K562 (cell line): Measurements from ENCODE around the gene CTNS. TPM values are rescaled to one million over a fixed set of nuclear protein-coding genes. Genes with fewer than 3 reads are reported as not detected.

Source experiments
- ATAC-seq: fragments of 200-7000 bp; cut with Tn5 transposase; 3 replicates; pipeline ENCODE4 v1.9.1; 2020; ENCODE audit warnings: moderate library complexity
- BruUV-seq: library from RNA; stranded (reverse); fragments of 400-500 nt; replicated peaks from 2 replicates; lab custom pipeline; 2021; lab: Mats Ljungman, UMichigan
- CTCF ChIA-PET: fragments of 300-600 bp; formaldehyde crosslinking; extraction: SDS; loops from one replicate; lab custom pipeline; 2021; ENCODE audit warnings: low intra/inter-chr PET ratio; lab: Yijun Ruan, JAX
- POLR2A ChIA-PET: fragments of 300-600, 350-650 bp; sonication (Branson Sonifier 250); formaldehyde crosslinking; extraction: SDS; loops from one replicate; lab custom pipeline; 2021; ENCODE audit warnings: antibody characterized with exemption, inconsistent platforms; lab: Yijun Ruan, JAX
- DNase-seq, 4 experiments: peaks; one replicate each; pipeline versions ENCODE4 v3.0.0 to v3.0.0-alpha.2; 2011 to 2018; ENCODE audit warnings: low spot score in 3 of 4, mixed read lengths in 3 of 4; ENCODE audit errors: extremely low read depth in 1 of 4
- FAIRE-seq: peaks from 2 replicates; lab custom pipeline; 2011; peaks lifted over from hg19 to GRCh38; lab: Jason Lieb, UNC
- H2AFZ ChIP-seq: 2 replicates; pipeline ENCODE4 v1.6.0; 2011; ENCODE audit warnings: low read depth, low read length, control low read depth, inconsistent platforms
- H3K27ac ChIP-seq: fragments of 200-600 bp; 3 replicates; pipeline ENCODE4 v1.8.0; 2011; ENCODE audit warnings: low read depth, mild to moderate bottlenecking, control low read depth, inconsistent platforms, low read length, moderate library complexity, mixed read lengths; ENCODE audit errors: extremely low read depth
- H3K27me3 ChIP-seq, 2 experiments: fragments of 300-600 bp in 1 of 2; 2 replicates in 1 of 2; 3 replicates in 1 of 2; pipeline versions ENCODE4 v1.6.0 to v1.8.0; 2011; ENCODE audit warnings: inconsistent platforms in 2 of 2, low read length in 2 of 2, mild to moderate bottlenecking in 1 of 2, mixed read lengths in 1 of 2, moderate library complexity in 1 of 2; ENCODE audit not compliant: control insufficient read depth in 2 of 2, insufficient read depth in 2 of 2
- H3K36me3 ChIP-seq: fragments of 300-600 bp; 3 replicates; pipeline ENCODE4 v1.8.0; 2011; ENCODE audit warnings: mild to moderate bottlenecking, low read length, inconsistent platforms; ENCODE audit not compliant: control insufficient read depth, insufficient read depth
- H3K4me1 ChIP-seq, 2 experiments: fragments of 200-600 bp in 1 of 2; replicated peaks in 1 of 2; 2 replicates in 1 of 2; 3 replicates in 1 of 2; pipeline versions ENCODE4 v1.5.1 to v1.8.0; 2011; ENCODE audit warnings: inconsistent platforms in 2 of 2, low read length in 2 of 2, mild to moderate bottlenecking in 1 of 2, mixed read lengths in 1 of 2, moderate library complexity in 1 of 2; ENCODE audit not compliant: control insufficient read depth in 2 of 2, insufficient read depth in 2 of 2
- H3K4me2 ChIP-seq: 2 replicates; pipeline ENCODE4 v1.6.1; 2011; ENCODE audit warnings: low read length, control low read depth, inconsistent platforms, mixed read lengths; ENCODE audit not compliant: insufficient read depth
- H3K4me3 ChIP-seq: fragments of 200-600 bp; sonication (generic), shearing (Covaris generic); 2 replicates; pipeline ENCODE4 v1.5.1; 2016; ENCODE audit warnings: control low read depth, inconsistent platforms
- H3K79me2 ChIP-seq: fragments of 200-600 bp; 3 replicates; pipeline ENCODE4 v1.8.0; 2011; ENCODE audit warnings: low read length, inconsistent platforms; ENCODE audit not compliant: control insufficient read depth, insufficient read depth
- H3K9ac ChIP-seq, 2 experiments: 2 replicates each; pipeline versions ENCODE4 v1.6.0 to v1.6.1; 2011; ENCODE audit warnings: low read depth in 2 of 2, low read length in 2 of 2, control low read depth in 1 of 2, inconsistent platforms in 1 of 2, mild to moderate bottlenecking in 1 of 2, mixed read lengths in 1 of 2; ENCODE audit not compliant: insufficient read depth in 1 of 2
- H3K9me1 ChIP-seq: one replicate; pipeline ENCODE4 v1.6.0; 2011; ENCODE audit warnings: inconsistent platforms, mild to moderate bottlenecking, low read length, moderate library complexity; ENCODE audit not compliant: control insufficient read depth, insufficient read depth
- H3K9me3 ChIP-seq: replicated peaks from 2 replicates; pipeline ENCODE4 v1.5.1; 2011; ENCODE audit warnings: low read depth, low read length, inconsistent platforms; ENCODE audit not compliant: control insufficient read depth, insufficient read depth
- H4K20me1 ChIP-seq: replicated peaks from 2 replicates; pipeline ENCODE4 v1.6.1; 2011; ENCODE audit warnings: low read length, inconsistent platforms, mixed read lengths; ENCODE audit not compliant: control insufficient read depth, insufficient read depth
- CBX2 ChIP-seq: fragments of 200-600 bp; sonication (generic); IDR thresholded peaks from one replicate; pipeline ENCODE4 v1.6.1; 2012; ENCODE audit warnings: mild to moderate bottlenecking, low read length, inconsistent platforms; ENCODE audit not compliant: insufficient read depth, poor library complexity, severe bottlenecking
- ESRRA ChIP-seq: fragments of 450-650 bp; IDR thresholded peaks from 2 replicates; pipeline ENCODE4 v1.6.1; 2014; ENCODE audit warnings: low read depth, mild to moderate bottlenecking, moderate library complexity, borderline replicate concordance
- FOXJ3 ChIP-seq: sonication (generic); formaldehyde crosslinking; IDR thresholded peaks from 2 replicates; pipeline ENCODE4 v1.4.0; 2020; ENCODE audit warnings: mild to moderate bottlenecking, missing genetic modification reagents
- HDAC6 ChIP-seq: IDR thresholded peaks from 2 replicates; pipeline ENCODE4 v1.6.1; 2012; ENCODE audit warnings: low read depth, mild to moderate bottlenecking, control low read depth, inconsistent platforms, low read length, moderate library complexity
- MXI1 ChIP-seq: IDR thresholded peaks from 2 replicates; pipeline ENCODE4 v1.6.1; 2011; ENCODE audit warnings: low read depth, mild to moderate bottlenecking, improper control_type of control experiment, low read length
- PCBP2 ChIP-seq: fragments of 200-400 bp; formaldehyde crosslinking; IDR thresholded peaks from 2 replicates; pipeline ENCODE4 v1.6.1; 2018; ENCODE audit warnings: low read length, low read depth, mild to moderate bottlenecking, moderate library complexity; ENCODE audit not compliant: poor library complexity, severe bottlenecking
- POLR2B ChIP-seq: fragments of 450-650 bp; IDR thresholded peaks from 2 replicates; pipeline ENCODE4 v1.6.1; 2018; ENCODE audit warnings: low read depth; ENCODE audit not compliant: partially characterized antibody
- SREBF1 ChIP-seq: fragments of 150-350 bp; IDR thresholded peaks from 2 replicates; pipeline ENCODE4 v1.6.1; 2014; ENCODE audit warnings: antibody characterized with exemption, low read depth, low read length, borderline replicate concordance
- TCFL5 ChIP-seq: fragments of 250-450 bp; sonication (Bioruptor Pico); conservative IDR thresholded peaks from 2 replicates; pipeline ENCODE4 v1.6.1; 2021; ENCODE audit warnings: mild to moderate bottlenecking, moderate library complexity, matching md5 sums
- XRCC4 ChIP-seq: IDR thresholded peaks from one replicate; pipeline ENCODE4 v1.6.1; 2011; ENCODE audit not compliant: insufficient read depth, insufficient read length; ENCODE audit errors: extremely low read depth
- ZFP36 ChIP-seq: fragments of 150-350 bp; IDR thresholded peaks from 2 replicates; pipeline ENCODE4 v1.6.1; 2018; ENCODE audit warnings: low read length, low read depth; ENCODE audit not compliant: partially characterized antibody
- ZNF23 ChIP-seq: fragments of 250-450 bp; sonication (Bioruptor Pico); IDR thresholded peaks from 2 replicates; pipeline ENCODE4 v1.4.0; 2020; ENCODE audit warnings: mild to moderate bottlenecking
- ZNF3 ChIP-seq: fragments of 250-450 bp; sonication (Bioruptor Pico); IDR thresholded peaks from 2 replicates; pipeline ENCODE4 v1.5.0; 2021; ENCODE audit warnings: mild to moderate bottlenecking, moderate library complexity
- ZNF668 ChIP-seq: fragments of 250-450 bp; sonication (Bioruptor Pico); IDR thresholded peaks from 2 replicates; pipeline ENCODE4 v1.8.0; 2022; ENCODE audit warnings: mild to moderate bottlenecking, inconsistent platforms
- WGBS: fragments of 100-300 bp; shearing (Covaris generic); methylation state at CpG from one replicate; pipeline ENCODE4 v1.1.6; 2016; ENCODE audit warnings: low coverage, mixed read lengths; ENCODE audit not compliant: insufficient coverage; ENCODE audit errors: missing lambda C conversion rate; 5-methylcytosine and 5-hydroxymethylcytosine counted together
- in situ Hi-C: fragments of 300-500 bp; cut with MboI; formaldehyde crosslinking; loops from 4 replicates; pipeline ENCODE4 v1.15.0; 2018; ENCODE audit warnings: inconsistent platforms, mixed read lengths
- intact Hi-C: fragments of 100-400 bp; cut with micrococcal nuclease; formaldehyde crosslinking; loops from 2 replicates; pipeline ENCODE4 v1.14.2; 2022
- polyA plus RNA-seq, 8 experiments: library from polyadenylated mRNA; depleted of rRNA in 4 of 8; stranded (reverse) in 5 of 8; unstranded in 3 of 8; fragments of >200 nt; fragmentation: Nextera tagmentation in 2 of 8; fragmentation: Illumina TruSeq in 1 of 8; extraction: Ambion mirVana in 2 of 8; extraction: Trizol in 1 of 8; gene quantifications; 2 replicates each; pipeline versions ENCODE4 v1.2.1 to v1.2.3, GENCODE V29; 2011 to 2014; ENCODE audit warnings: inconsistent platforms in 1 of 8, missing spikeins in 1 of 8
- total RNA-seq, 7 experiments: library from RNA; depleted of rRNA in 6 of 7; stranded (reverse); fragments of >200 nt in 6 of 7; fragmentation: Illumina TruSeq in 2 of 7; extraction: Trizol in 2 of 7; gene quantifications; 2 replicates each; pipeline versions ENCODE4 v1.2.1 to v1.2.3, GENCODE V29; 2011 to 2021; ENCODE audit warnings: low replicate concordance in 1 of 7
- TF ChIP-seq, protein P1 (sequence below): fragments of 450-650 bp; IDR thresholded peaks from 2 replicates; pipeline ENCODE4 v1.6.1; 2017; ENCODE audit warnings: antibody characterized with exemption
- TF ChIP-seq, protein P2 (sequence below): sonication (generic); formaldehyde crosslinking; IDR thresholded peaks from 2 replicates; pipeline ENCODE4 v1.8.1; 2023; ENCODE audit warnings: mild to moderate bottlenecking, missing genetic modification reagents
- TF ChIP-seq, protein P3 (sequence below), 3 experiments: IDR thresholded peaks in 2 of 3; conservative IDR thresholded peaks in 1 of 3; 2 replicates each; pipeline ENCODE4 v1.5.1; 2011 to 2012; ENCODE audit warnings: low read length in 3 of 3, mild to moderate bottlenecking in 3 of 3, control low read depth in 2 of 3, improper control_type of control experiment in 1 of 3, inconsistent platforms in 1 of 3, low read depth in 1 of 3, mixed read lengths in 1 of 3, moderate library complexity in 1 of 3; ENCODE audit not compliant: insufficient read depth in 2 of 3

Gene CTNS
- total and polyA plus RNA-seq, 9 of the 15 experiments (the other 6 are each of a cell fraction or from before 2014, with no cell fraction given), result 0.66 to 8.4 (median 4.9) TPM

DNA sequence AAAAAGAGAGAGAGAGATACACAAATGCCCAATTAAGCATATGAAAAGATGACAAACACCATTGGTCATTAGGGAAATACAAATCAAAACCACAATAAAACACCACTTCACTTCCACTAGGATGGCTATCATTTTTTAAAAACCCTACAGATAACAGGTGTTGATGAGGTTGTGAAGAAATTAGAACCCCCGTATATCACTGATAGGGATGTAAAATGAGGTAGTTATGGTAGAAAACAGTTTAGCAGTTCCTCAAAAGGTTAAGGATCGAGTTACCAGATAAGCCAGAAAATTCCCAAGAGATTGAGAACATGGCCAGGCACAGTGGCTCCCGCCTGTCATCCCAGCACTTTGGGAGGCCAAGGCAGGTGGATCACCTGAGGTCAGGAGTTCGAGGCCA is 56.6 kb downstream of the CTNS start:
- FAIRE-seq, result no peak
- BruUV-seq, result no TSS peak
- Histone ChIP-seq H2AFZ (no peak overlapping the region), H3K4me1 (peaks cover 0 to 41% of the 10 kb centered on the region in 2 experiments; a peak in 2 of 5 replicates), H3K36me3 (no peaks in the 10 kb centered on the region), H3K9me3 (no peaks in the 10 kb centered on the region; the same call in 1 of the 2 replicates), H3K79me2 (no peaks in the 10 kb centered on the region), H3K27ac (no peak overlapping the region), H4K20me1 (no peaks in the 10 kb centered on the region), H3K27me3 (no peaks in the 10 kb centered on the region), H3K4me2 (no peak overlapping the region), H3K9ac (no peak overlapping the region), H3K4me3 (no peak overlapping the region), H3K9me1 (no peaks in the 10 kb centered on the region)
- intact Hi-C loops (loop anchor here (10.0 kb wide), 1 partner anchor 88 kb away; the partner anchor contains the start of gene TRPV1), in situ Hi-C loops (no loop called here)
- CTCF ChIA-PET, result interaction anchor here (1.1 kb wide), 1 partner anchor 845 kb away, joined by 3 read pairs; no protein-coding TSS in a partner anchor
- TF ChIP-seq ESRRA (no peak), SREBF1 (no peak), XRCC4 (no peak), ZNF23 (no peak), FOXJ3 (no peak), TCFL5 (CRISPR knock-in tag) (no peak), MXI1 (no peak), PCBP2 (no peak), HDAC6 (no peak), CBX2 (no peak), ZNF668 (no peak), ZNF3 (CRISPR knock-in tag) (no peak), POLR2B (no peak), ZFP36 (no peak)
- TF ChIP-seq, protein P1, sequence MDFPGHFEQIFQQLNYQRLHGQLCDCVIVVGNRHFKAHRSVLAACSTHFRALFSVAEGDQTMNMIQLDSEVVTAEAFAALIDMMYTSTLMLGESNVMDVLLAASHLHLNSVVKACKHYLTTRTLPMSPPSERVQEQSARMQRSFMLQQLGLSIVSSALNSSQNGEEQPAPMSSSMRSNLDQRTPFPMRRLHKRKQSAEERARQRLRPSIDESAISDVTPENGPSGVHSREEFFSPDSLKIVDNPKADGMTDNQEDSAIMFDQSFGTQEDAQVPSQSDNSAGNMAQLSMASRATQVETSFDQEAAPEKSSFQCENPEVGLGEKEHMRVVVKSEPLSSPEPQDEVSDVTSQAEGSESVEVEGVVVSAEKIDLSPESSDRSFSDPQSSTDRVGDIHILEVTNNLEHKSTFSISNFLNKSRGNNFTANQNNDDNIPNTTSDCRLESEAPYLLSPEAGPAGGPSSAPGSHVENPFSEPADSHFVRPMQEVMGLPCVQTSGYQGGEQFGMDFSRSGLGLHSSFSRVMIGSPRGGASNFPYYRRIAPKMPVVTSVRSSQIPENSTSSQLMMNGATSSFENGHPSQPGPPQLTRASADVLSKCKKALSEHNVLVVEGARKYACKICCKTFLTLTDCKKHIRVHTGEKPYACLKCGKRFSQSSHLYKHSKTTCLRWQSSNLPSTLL, result no peak
- TF ChIP-seq, protein P2, sequence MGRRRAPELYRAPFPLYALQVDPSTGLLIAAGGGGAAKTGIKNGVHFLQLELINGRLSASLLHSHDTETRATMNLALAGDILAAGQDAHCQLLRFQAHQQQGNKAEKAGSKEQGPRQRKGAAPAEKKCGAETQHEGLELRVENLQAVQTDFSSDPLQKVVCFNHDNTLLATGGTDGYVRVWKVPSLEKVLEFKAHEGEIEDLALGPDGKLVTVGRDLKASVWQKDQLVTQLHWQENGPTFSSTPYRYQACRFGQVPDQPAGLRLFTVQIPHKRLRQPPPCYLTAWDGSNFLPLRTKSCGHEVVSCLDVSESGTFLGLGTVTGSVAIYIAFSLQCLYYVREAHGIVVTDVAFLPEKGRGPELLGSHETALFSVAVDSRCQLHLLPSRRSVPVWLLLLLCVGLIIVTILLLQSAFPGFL (CRISPR knock-in tag), result no peak
- TF ChIP-seq, protein P3, sequence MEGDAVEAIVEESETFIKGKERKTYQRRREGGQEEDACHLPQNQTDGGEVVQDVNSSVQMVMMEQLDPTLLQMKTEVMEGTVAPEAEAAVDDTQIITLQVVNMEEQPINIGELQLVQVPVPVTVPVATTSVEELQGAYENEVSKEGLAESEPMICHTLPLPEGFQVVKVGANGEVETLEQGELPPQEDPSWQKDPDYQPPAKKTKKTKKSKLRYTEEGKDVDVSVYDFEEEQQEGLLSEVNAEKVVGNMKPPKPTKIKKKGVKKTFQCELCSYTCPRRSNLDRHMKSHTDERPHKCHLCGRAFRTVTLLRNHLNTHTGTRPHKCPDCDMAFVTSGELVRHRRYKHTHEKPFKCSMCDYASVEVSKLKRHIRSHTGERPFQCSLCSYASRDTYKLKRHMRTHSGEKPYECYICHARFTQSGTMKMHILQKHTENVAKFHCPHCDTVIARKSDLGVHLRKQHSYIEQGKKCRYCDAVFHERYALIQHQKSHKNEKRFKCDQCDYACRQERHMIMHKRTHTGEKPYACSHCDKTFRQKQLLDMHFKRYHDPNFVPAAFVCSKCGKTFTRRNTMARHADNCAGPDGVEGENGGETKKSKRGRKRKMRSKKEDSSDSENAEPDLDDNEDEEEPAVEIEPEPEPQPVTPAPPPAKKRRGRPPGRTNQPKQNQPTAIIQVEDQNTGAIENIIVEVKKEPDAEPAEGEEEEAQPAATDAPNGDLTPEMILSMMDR (IDR thresholded peaks at IDR 0.05 in 2 of 3, conservative IDR thresholded peaks at IDR 0.05 in 1 of 3; ENCODE audit: insufficient read depth in 2 of 3, low read depth in 1 of 3, low read length in 3 of 3), result no peak
- DNase-seq, result no peak
- POLR2A ChIA-PET, result no interaction called here
- 5% methylated on average over 4 of the region's 4 CpGs for WGBS
- ATAC-seq, result no peak
